GM23248 (cell line): ENCODE results near the gene ZBTB4.

Experiments
- EZH2 ChIP-seq: fragments of 200-600 bp; sonication (generic); IDR thresholded peaks from 2 replicates; pipeline ENCODE4 v1.6.1; 2018; ENCODE audit warnings: antibody characterized with exemption, mild to moderate bottlenecking; ENCODE audit not compliant: insufficient read depth, poor library complexity, severe bottlenecking
- EZH2phosphoT487 ChIP-seq: fragments of 200-600 bp; sonication (generic); IDR thresholded peaks from 2 replicates; pipeline ENCODE4 v1.6.1; 2018; ENCODE audit warnings: antibody characterized with exemption, moderate library complexity, mild to moderate bottlenecking, low read depth; ENCODE audit not compliant: insufficient read depth

DNA sequence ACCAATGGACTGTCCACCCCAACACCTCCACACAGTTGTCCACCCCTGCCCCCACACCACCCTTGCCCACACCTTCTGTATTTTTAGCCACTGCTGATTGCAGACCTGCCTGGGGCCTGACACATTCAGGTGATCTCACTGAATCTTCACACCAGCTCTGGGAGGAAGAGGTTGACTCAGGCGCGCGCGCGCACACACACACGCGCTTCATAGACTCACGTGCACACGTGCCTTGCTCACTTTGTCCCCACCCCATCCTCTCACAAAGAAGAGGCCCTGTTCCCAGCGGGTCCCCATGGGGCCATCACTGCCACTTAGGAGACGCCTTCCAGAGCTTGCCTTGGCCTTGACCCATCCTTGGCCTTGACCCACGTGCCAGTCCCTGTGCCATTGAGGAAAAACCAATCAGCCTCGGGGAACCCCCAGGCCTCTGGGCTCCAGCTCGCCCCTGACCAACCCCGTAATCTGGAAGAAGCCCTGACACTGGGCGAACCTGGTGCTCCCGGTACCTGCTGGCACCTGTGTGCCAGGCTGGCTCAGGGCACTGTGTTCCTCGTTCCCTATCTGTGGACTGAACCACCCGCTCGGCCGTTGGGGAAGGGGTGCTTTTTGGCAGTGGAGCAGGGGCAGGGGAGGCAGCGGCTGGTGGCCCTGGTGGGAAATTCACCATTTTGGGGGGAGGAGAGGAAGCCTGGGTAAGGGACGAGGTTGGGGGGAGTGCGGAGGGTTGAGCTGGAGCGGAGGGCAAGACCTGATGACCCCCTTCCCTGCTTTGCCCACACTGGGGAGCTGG is 68.6 kb downstream of the ZBTB4 start:
- TF ChIP-seq EZH2phosphoT487 (no peak), EZH2 (no peak)
